Astrocyte (in vitro differentiated cells and primary cell): ENCODE measurements around the gene KLK4.

ENCODE experiments used
- CTCF ChIP-seq: IDR thresholded peaks from 2 replicates; pipeline ENCODE4 v1.5.1; 2011; ENCODE audit warnings: low read depth, mild to moderate bottlenecking, inconsistent platforms, low read length, moderate library complexity; ENCODE audit not compliant: insufficient read depth
- EZH2 ChIP-seq: IDR thresholded peaks from 2 replicates; pipeline ENCODE4 v1.6.1; 2012; ENCODE audit warnings: mild to moderate bottlenecking, low read length, inconsistent platforms; ENCODE audit not compliant: insufficient read depth

GRCh38 chr19:50944795-50945194 is 33.6 kb upstream of the KLK4 start:
- TF ChIP-seq EZH2 (no peak), CTCF (no peak)
